Left renal cortex interstitium (tissue), 4 donors: ENCODE data around the gene LRRC58. TPM values are rescaled to one million over a fixed set of nuclear protein-coding genes. Genes with fewer than 3 reads are reported as not detected.

Source experiments
- DNase-seq, 4 donors: peaks; one replicate each; pipeline ENCODE4 v3.0.0-alpha.2; 2013; ENCODE audit warnings: low read depth in 4 of 4, low spot score in 2 of 4, missing footprints in 1 of 4
- polyA plus RNA-seq, 4 donors: library from polyadenylated mRNA; unstranded; fragments of 120-200 nt; gene quantifications; one replicate each; pipeline ENCODE4 v1.2.1, GENCODE V29; 2013; ENCODE audit not compliant: insufficient read length in 4 of 4

The LRRC58 gene
- polyA plus RNA-seq, 4 donors: 29.3 to 35.9 (median 31.0) TPM

GRCh38 chr3:120281261-120281660, 67.9 kb downstream of the LRRC58 start:
- DNase-seq: no peak

- DNase-seq: no peak
Measured at GRCh38 chr3:120280566-120280965, 68.6 kb downstream of the LRRC58 start.

- no peak for DNase-seq
Measured at GRCh38 chr3:120280026-120280425, 69.1 kb downstream of the LRRC58 start.

GRCh38 chr3:120276767-120277166, 72.4 kb downstream of the LRRC58 start:
- no peak for DNase-seq

- DNase-seq: no peak
Measured at GRCh38 chr3:120275618-120276017, 73.5 kb downstream of the LRRC58 start.

GRCh38 chr3:120274739-120275167, 74.4 kb downstream of the LRRC58 start:
- DNase-seq: no peak

Other genes with a start within 250 kb of the LRRC58 start
- 1 to 10 TPM; 2.6 to 3.1 (median 2.7) TPM for gene GPR156, start 64.1 kb downstream of the LRRC58 start, polyA plus RNA-seq
- 100 to 1,000 TPM; 462 to 630 (median 549) TPM for gene FSTL1, start 101.6 kb upstream of the LRRC58 start, polyA plus RNA-seq
- 100 to 1,000 TPM; 186 to 249 (median 208) TPM for gene NDUFB4, start 247.0 kb upstream of the LRRC58 start, polyA plus RNA-seq